Measurements from ENCODE around the gene CENPS.
"Not testable (repeated sequence)": the region's sequence is repeated elsewhere in the genome, so short reads cannot be mapped to it uniquely, and the experiment has no call there.

CENPS gene

DNA sequence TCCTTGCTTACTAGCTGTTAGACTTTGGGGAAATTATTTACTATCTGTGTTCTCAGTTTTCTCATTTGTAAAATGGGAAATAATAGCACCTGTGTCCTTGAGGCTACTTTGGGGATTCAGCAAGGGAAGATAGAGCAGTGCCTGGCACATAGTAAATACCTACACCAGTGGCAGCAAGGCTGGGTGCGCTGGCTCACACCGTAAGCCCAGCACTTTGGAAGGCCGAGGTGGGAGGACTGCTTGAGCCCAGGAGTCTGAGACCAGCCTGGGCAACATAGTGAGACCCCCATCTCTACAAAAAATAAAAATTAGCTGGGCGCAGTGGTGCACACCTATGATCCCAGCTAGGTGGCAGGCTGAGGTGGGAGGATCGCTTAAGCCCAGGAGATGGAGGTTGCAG, 8.6 kb upstream of the CENPS start:
- no peak for DNase-seq

GRCh38 chr1:10424034-10424433, 6.2 kb upstream of the CENPS start:
- DNase-seq = no peak

DNA sequence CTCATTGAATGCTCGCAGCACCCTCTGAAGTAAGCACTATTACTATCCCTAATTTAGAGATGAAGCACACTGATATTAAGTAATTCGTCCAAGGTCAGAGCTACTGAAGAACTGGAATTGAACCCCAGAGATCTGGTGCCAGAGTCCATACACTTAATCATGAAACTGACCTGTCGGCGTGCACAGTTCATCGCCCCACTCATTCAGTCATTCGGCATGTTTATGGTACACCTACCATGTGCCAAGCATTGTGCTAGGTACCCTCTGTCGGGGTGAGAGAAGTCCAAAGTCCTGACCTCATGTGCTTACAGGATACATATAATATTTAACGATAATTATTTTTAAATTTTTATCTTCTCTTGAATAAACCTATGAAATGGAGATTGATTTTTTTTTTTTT, 5.6 kb upstream of the CENPS start:
- no peak for DNase-seq

DNA sequence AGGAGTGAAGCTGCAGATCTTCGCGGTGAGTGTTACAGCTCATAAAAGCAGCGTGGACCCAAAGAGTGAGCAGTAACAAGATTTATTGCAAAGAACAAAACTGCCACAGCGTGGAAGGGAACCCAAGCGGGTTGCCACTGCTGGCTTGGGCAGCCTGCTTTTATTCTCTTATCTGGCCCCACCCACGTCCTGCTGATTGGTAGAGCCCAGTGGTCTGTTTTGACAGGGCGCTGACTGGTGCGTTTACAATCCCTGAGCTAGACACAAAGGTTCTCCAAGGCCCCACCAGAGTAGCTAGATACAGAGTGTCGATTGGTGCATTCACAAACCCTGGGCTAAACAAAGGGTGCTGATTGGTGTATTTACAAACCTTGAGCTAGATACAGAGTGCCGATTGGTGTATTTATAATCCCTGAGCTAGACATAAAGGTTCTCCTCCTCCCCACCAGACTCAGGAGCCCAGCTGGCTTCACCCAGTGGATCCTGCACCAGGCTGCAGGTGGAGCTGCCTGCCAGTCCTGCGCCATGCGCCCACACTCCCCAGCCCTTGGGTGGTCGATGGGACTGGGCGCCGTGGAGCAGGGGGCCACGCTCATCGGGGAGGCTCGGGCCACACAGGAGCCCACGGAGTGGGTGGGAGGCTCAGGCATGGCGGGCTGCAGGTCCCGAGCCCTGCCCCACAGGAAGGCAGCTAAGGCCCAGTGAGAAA, 4.3 kb upstream of the CENPS start:
- not testable (repeated sequence) for DNase-seq

DNA sequence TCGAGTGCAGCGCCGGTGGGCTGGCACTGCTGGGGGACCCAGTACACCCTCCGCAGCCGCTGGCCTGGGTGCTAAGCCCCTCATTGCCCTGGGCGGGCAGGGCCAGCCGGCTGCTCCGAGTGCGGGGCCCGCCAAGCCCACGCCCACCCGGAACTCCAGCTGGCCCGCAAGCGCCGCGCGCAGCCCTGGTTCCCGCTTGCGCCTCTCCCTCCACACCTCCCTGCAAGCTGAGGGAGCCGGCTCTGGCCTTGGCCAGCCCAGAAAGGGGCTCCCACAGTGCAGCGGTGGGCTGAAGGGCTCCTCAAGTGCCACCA, 3.7 kb upstream of the CENPS start:
- not testable (repeated sequence) for DNase-seq

DNA sequence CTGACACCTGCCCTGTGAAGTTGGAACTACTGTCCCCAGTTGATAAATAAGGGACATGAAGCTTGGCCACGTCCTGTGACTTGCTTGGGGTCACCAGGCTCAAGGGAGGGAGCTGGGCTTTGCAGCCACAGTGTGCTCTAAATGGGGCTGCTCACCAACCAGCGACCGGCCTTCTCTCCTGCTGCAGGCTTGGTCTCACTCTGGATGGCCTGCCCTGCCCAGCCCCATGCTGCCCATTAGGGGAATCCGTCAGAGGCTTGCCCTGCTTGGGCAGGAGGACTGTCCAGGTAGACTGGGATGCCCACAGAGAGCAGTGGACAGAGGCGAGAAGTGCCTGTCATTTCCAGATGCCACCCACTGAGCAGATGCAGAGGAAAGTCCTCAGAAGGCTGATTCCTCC, 1.2 kb upstream of the CENPS start:
- no peak for DNase-seq

GRCh38 chr1:10429868-10430215, 391 bp upstream of the CENPS start:
- DNase-seq = no peak

GRCh38 chr1:10431070-10431730, 967 bp downstream of the CENPS start:
- DNase-seq = peak; percentile 10

DNA sequence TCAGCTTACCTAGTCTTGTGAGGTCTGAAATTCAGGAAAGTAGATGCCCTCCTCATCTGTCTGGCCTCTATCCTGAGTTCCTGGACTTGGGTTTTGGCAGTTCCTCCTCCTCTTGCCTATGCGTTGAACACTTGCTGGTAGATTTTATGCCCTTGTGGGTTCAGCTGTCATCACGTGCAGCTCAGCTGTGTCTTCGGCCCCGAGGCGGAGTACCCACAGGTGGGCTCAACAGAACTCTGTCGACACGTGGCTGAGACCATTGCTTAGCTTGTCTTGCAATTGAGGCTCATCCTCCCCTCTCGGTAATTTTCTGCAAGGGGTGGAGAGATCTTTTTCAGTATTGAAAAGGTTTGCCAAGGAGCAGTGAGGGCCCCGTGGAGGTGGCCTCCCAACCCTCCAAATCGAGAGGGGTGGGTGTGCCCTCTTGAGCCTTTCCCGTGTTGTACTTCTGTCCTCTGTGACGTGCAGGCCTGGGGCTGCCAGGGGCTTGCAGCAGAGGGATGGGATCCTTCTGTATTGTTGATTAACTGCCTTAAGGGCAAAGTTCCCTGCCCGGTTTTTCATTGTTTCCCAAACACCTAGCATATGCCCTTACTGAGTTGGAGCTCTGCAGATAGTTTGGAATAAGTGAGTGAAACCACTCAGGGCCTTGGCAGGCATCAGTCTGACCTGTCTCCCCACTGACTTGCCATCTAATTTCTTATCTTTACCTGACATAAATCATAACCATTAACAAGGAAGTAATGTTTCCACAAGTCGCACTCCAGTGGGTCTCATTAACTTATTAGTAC, 2.9 kb downstream of the CENPS start:
- DNase-seq = no peak

DNA sequence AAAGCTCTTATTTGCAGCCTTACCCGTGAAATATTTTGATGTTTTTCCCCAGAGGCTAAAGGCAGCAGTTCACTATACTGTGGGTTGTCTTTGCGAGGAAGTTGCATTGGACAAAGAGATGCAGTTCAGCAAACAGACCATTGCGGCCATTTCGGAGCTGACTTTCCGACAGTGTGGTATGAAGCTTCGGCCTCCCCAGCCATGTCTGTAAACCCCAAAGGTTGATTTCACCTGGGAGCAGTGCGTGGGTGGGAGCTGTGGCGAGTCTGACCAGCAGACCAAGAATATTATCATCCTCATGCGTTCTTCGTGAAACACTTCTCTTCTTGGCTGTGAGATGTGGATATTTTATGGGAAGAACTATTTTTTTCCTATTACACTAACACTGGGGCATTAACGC, 3.6 kb downstream of the CENPS start:
- DNase-seq = no peak

DNA sequence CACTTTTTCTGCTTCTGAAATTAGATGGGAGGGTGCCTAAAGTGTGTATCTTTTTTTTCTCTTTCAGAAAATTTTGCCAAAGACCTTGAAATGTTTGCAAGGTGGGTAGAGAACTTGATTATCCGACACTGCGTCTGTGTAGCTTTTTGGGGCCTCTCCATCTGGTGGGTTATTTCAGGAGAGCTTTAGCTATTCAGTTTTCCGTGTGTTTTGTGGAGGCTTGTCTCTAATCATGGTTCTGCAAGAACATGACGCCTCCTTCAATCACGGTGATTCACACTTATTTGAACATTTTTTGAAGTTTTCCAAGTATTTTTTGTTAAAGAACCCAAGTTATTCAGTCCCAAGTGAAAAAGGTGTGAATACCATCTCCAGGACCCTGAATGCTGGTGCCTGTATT, 4.4 kb downstream of the CENPS start:
- no peak for DNase-seq

- no peak for DNase-seq
Observed at GRCh38 chr1:10437052-10437451, 6.8 kb downstream of the CENPS start.

DNA sequence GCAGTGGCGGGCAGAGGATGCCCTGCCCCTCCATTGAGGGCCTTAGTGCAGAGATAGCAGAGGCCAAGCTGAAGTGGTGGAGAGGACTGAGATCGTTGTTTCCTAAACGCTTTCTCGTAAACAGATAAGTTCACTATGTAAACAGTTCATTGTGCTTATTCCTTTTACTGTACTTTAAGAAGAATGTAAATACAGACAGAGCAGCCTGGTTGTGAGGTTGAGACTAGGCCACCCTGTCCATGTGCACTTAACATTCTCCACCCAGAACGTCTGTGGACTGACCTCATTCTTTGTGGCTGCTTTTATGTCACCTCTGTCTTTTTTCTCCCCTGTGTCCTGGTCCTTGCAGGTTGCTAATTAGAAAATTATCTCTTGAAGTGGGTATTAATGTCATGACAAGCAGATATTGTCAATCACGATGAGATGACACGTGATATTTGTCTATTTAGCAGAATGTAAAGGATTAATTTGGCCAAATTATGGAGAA, 8.5 kb downstream of the CENPS start:
- no peak for DNase-seq

GRCh38 chr1:10440305-10440704, 10.1 kb downstream of the CENPS start:
- no peak for DNase-seq

- DNase-seq = no peak
Observed at GRCh38 chr1:10440794-10441193, 10.6 kb downstream of the CENPS start.

GRCh38 chr1:10444248-10444647, 14.0 kb downstream of the CENPS start:
- no peak for DNase-seq

- no peak for DNase-seq
Observed at GRCh38 chr1:10444795-10445397, 14.7 kb downstream of the CENPS start.

DNA sequence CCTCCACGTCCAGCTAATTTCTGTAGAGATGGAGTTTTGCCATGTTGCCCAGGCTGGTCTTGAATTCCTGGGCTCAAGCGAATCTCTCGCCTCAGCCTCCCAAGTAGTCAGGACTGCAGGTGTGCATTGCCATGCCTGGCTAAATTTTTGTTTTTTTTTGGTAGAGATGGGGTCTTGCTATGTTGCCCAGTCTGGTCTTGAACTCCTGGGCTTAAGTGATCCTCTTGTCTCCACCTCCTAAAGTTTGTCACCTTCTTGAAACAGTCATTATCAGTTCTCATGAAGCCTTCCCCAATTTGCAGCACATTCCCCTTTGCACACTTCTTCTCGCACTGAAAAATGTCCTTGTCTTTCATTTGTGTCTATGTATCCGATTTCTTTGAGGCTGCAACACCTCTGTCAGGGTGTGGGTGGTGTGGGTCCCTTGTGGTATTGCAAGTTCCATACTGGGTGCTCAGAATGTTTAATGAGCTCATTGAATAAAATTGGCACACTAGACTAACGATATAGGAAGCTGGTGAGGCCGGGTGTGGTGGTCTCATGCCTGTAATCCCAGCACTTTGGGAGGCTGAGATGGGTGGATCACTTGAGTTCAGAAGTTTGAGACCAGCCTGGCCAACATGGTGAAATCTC, 16.7 kb downstream of the CENPS start:
- no peak for DNase-seq

GRCh38 chr1:10449751-10450150, 19.5 kb downstream of the CENPS start, which contains the start of gene CORT:
Gene CORT, plus strand, starts transcription at chr1:10450031. Its CDS starts 193 bp downstream, at chr1:10450224.
- no peak for DNase-seq

GRCh38 chr1:10450156-10450814, 20.1 kb downstream of the CENPS start:
- no peak for DNase-seq

GRCh38 chr1:10450836-10451235, 20.6 kb downstream of the CENPS start:
- no peak for DNase-seq

DNA sequence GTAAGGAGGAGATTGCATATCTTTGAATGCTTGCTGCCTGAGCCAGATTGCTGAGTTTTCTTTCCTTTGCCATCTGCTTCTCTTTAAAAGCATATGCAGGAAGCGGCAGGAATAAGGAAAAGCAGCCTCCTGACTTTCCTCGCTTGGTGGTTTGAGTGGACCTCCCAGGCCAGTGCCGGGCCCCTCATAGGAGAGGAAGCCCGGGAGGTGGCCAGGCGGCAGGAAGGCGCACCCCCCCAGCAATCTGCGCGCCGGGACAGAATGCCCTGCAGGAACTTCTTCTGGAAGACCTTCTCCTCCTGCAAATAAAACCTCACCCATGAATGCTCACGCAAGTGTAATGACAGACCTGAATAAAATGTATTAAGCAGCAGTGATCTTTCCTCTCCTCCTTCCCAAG, 21.1 kb downstream of the CENPS start:
- DNase-seq = peak; percentile 50

- no peak for DNase-seq
Observed at GRCh38 chr1:10456048-10456447, 25.8 kb downstream of the CENPS start.
